Islet of Langerhans (tissue), 1 donor: ENCODE data around the gene ADGRF5.

Experiments
- FAIRE-seq: peaks from one replicate; lab custom pipeline; 2011; peaks lifted over from hg19 to GRCh38; lab: Jason Lieb, UNC

ADGRF5 gene

DNA sequence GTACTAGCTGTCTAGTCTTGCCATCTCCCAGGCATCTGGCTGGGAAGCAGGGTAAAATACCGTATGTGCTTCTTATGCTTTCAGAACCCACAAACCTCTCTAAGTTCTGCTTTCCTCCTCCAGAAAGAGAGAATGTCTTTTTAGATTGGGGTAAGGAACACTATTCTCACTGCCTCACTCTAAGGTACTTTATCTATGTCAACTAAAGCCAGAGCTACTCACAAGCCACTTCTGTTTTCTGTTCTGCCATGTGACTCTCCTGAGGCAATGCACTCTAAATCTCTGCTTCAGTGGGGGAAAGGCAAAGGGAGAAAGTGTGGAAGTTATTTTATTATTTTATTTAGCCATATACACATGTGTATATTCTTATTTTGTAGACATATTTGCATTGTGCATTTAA lies 112.9 kb downstream of the ADGRF5 start:
- FAIRE-seq = no peak
